ENCODE measurements around the gene PLK5.
A peak's percentile ranks its signal among the peaks of the same experiment; 100 is the strongest.

Gene PLK5

DNA sequence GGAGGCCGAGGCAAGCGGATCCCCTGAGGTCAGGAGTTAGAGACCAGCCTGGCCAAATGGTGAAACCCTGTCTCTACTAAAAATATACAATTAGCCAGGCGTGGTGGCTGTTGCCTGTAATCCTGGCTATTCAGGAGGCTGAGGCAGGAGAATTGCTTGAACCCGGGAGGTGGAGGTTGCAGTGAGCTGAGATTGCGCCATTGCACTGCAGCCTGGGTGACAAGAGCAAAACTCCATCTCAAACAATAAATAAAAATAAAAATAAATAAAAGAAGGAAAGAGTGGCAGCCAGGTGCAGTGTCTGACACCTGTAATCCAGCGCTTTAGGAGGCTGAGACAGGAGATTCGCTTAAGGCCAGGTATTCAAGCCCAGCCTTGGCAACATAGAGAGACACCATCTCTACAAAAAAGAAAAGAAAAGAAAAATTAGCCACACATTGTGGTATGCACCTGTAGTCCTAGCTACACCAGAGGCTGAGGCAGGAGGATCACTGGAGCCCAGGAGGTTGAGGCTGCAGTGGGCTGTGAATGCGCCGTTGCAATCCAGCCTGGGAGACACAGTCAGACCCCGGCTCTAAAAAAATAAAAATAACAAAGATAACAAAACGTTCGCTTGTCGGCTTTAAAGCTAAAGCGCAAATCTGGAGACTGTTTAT, 21.3 kb upstream of the PLK5 start:
- no peaks in the 10 kb centered on the region for H3K9me3 ChIP-seq (ENCODE audit: insufficient read depth, low read depth, low read length)
- H3K36me3 ChIP-seq (ENCODE audit: insufficient read depth, low read length), result no peaks in the 10 kb centered on the region
- peak overlapping the region; percentile 74 for H2AFZ ChIP-seq (ENCODE audit: low read length)
- no peaks in the 10 kb centered on the region for H3K79me2 ChIP-seq (ENCODE audit: insufficient read depth, low read length)
- no peak overlapping the region for H3K4me3 ChIP-seq (ENCODE audit: low read length, poor library complexity, severe bottlenecking)
- H3K9me2 ChIP-seq (replicated peaks; ENCODE audit: low read depth, low read length), result no peaks in the 10 kb centered on the region
- no peak for TF ChIP-seq EZH2phosphoT487 (IDR thresholded peaks at IDR 0.05; ENCODE audit: borderline replicate concordance)
- TF ChIP-seq, protein P1, sequence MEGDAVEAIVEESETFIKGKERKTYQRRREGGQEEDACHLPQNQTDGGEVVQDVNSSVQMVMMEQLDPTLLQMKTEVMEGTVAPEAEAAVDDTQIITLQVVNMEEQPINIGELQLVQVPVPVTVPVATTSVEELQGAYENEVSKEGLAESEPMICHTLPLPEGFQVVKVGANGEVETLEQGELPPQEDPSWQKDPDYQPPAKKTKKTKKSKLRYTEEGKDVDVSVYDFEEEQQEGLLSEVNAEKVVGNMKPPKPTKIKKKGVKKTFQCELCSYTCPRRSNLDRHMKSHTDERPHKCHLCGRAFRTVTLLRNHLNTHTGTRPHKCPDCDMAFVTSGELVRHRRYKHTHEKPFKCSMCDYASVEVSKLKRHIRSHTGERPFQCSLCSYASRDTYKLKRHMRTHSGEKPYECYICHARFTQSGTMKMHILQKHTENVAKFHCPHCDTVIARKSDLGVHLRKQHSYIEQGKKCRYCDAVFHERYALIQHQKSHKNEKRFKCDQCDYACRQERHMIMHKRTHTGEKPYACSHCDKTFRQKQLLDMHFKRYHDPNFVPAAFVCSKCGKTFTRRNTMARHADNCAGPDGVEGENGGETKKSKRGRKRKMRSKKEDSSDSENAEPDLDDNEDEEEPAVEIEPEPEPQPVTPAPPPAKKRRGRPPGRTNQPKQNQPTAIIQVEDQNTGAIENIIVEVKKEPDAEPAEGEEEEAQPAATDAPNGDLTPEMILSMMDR (conservative IDR thresholded peaks at IDR 0.05; ENCODE audit: low read length), result no peak
- H3F3A ChIP-seq (ENCODE audit: low read depth), result 0 out of 2 replicates have a peak, but pooled peaks cover 2% of the 10 kb centered on the region
- H3K27me3 ChIP-seq (ENCODE audit: insufficient read depth, low read length, poor library complexity, severe bottlenecking), result no peaks in the 10 kb centered on the region
- H4K20me1 ChIP-seq (ENCODE audit: insufficient read depth, low read length, poor library complexity, severe bottlenecking), result no peaks in the 10 kb centered on the region
- no peak overlapping the region for H3K9ac ChIP-seq (ENCODE audit: low read depth, low read length, poor library complexity, severe bottlenecking)
- no peak overlapping the region for H3K4me2 ChIP-seq (ENCODE audit: low read depth, low read length, poor library complexity, severe bottlenecking)
- H3K4me1 ChIP-seq (ENCODE audit: insufficient read depth, low read length, poor library complexity, severe bottlenecking), result peaks cover 4% of the 10 kb centered on the region

DNA sequence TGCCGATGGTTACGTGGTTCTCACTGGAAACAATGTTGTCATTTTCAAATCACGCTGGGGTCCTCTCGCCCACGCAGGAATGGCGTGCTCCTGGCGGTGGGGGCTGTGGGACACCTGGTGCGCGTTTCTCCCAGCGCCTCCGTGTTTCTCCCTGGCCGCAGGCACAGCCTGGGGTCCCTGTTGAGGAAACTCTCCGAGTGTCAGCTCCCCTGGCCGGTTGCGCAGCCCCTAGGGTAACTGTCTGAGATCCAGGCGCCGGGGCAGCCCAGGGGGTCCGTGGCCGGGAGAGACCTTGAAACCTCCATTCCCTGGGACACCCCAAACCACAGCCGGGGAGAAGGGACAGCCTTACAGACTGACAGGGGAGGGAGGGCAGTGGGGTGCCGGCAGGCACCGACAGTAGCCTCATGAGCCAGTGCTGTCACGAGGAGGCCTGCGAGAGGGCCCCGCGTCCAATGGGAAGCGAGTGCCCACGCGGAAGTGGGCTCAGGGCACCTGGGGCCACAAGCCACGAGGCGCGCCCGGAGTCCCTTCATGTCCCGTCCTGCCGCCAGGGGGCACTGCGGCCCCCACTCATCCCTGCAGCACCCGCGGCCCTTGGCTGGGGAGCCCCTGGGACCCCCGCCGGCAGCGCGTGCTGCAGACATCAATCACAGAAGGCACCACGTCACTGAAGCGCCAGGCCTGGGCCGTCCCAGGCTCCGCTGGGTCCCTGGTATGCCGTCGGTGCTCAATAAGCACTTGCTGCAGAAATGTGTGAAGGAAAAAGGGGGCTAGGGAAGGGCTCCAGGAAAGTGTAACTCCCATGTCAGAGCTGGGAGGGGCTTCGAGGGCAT, 20.6 kb upstream of the PLK5 start:
- no peaks in the 10 kb centered on the region for H3K9me3 ChIP-seq (ENCODE audit: insufficient read depth, low read depth, low read length)
- H3K4me3 ChIP-seq (ENCODE audit: low read length, poor library complexity, severe bottlenecking), result no peak overlapping the region
- H3K4me1 ChIP-seq (ENCODE audit: insufficient read depth, low read length, poor library complexity, severe bottlenecking), result peaks cover 5% of the 10 kb centered on the region
- H3K4me2 ChIP-seq (ENCODE audit: low read depth, low read length, poor library complexity, severe bottlenecking), result peak overlapping the region; percentile 9
- no peaks in the 10 kb centered on the region for H3K9me2 ChIP-seq (replicated peaks; ENCODE audit: low read depth, low read length)
- H3K79me2 ChIP-seq (ENCODE audit: insufficient read depth, low read length), result no peaks in the 10 kb centered on the region
- 0 out of 2 replicates have a peak, but pooled peaks cover 2% of the 10 kb centered on the region for H3F3A ChIP-seq (ENCODE audit: low read depth)
- no peaks in the 10 kb centered on the region for H4K20me1 ChIP-seq (ENCODE audit: insufficient read depth, low read length, poor library complexity, severe bottlenecking)
- H3K9ac ChIP-seq (ENCODE audit: low read depth, low read length, poor library complexity, severe bottlenecking), result no peak overlapping the region
- H2AFZ ChIP-seq (ENCODE audit: low read length), result peak overlapping the region; percentile 74
- H3K27me3 ChIP-seq (ENCODE audit: insufficient read depth, low read length, poor library complexity, severe bottlenecking), result no peaks in the 10 kb centered on the region
- TF ChIP-seq, protein P1 (conservative IDR thresholded peaks at IDR 0.05; ENCODE audit: low read length), result peak; percentile 73
- no peak for TF ChIP-seq EZH2phosphoT487 (IDR thresholded peaks at IDR 0.05; ENCODE audit: borderline replicate concordance)
- no peaks in the 10 kb centered on the region for H3K36me3 ChIP-seq (ENCODE audit: insufficient read depth, low read length)

DNA sequence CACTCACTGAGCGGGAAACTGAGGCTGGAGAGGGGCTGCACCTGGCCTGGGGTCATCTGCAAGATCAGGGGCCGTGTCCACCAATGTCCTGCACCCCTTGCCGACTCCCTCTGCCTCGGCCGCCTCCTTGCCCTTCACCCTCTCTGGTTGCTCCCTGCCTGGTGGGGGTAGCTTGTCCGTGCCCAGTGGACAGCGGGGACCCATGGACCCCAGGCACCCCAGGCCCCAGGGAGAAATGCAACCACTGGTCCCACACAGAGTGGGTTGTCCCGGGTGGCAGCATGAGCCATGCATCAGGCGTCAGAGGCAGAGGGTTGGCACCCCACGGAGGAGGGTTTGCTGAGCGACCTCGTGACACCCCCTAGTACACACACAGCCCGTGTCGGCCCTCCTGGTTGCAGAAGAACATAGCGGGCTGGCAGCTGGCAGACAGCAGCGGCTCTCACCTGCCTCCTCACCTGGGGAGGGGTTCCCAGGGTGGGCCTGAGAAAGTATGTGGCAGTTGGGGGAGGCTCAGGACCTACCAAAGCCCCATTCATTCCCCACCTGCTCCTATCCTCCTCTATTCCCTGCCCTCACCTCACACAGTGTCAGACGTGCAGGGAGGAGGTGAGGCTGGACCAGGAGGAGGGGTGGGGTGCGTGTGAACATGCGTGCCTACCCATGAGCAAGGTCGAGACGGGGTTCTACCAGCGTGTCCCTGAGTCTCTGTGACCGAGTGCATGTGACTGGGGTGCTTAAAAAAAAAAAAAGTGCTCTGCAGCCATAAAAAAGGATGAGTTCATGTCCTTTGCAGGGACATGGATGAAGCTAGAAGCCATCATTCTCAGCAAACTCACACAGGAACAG, 19.7 kb upstream of the PLK5 start:
- no peaks in the 10 kb centered on the region for H3K36me3 ChIP-seq (ENCODE audit: insufficient read depth, low read length)
- no peaks in the 10 kb centered on the region for H3K27me3 ChIP-seq (ENCODE audit: insufficient read depth, low read length, poor library complexity, severe bottlenecking)
- peaks cover 8% of the 10 kb centered on the region for H3K4me1 ChIP-seq (ENCODE audit: insufficient read depth, low read length, poor library complexity, severe bottlenecking)
- H3K79me2 ChIP-seq (ENCODE audit: insufficient read depth, low read length), result no peaks in the 10 kb centered on the region
- no peaks in the 10 kb centered on the region for H4K20me1 ChIP-seq (ENCODE audit: insufficient read depth, low read length, poor library complexity, severe bottlenecking)
- TF ChIP-seq, protein P1 (conservative IDR thresholded peaks at IDR 0.05; ENCODE audit: low read length), result no peak
- no peak for TF ChIP-seq EZH2phosphoT487 (IDR thresholded peaks at IDR 0.05; ENCODE audit: borderline replicate concordance)
- H3F3A ChIP-seq (ENCODE audit: low read depth), result 0 out of 2 replicates have a peak, but pooled peaks cover 6% of the 10 kb centered on the region
- no peak overlapping the region for H3K4me3 ChIP-seq (ENCODE audit: low read length, poor library complexity, severe bottlenecking)
- no peaks in the 10 kb centered on the region for H3K9me3 ChIP-seq (ENCODE audit: insufficient read depth, low read depth, low read length)
- H3K9ac ChIP-seq (ENCODE audit: low read depth, low read length, poor library complexity, severe bottlenecking), result no peak overlapping the region
- H3K9me2 ChIP-seq (replicated peaks; ENCODE audit: low read depth, low read length), result no peaks in the 10 kb centered on the region
- H3K4me2 ChIP-seq (ENCODE audit: low read depth, low read length, poor library complexity, severe bottlenecking), result peak overlapping the region; percentile 9
- H2AFZ ChIP-seq (ENCODE audit: low read length), result peak overlapping the region; percentile 18; the same call in 1 of the 2 replicates
